Fibroblast of mammary gland (primary cell): ENCODE results near the gene ATP11A.

Experiments
- DNase-seq: peaks from one replicate; pipeline ENCODE4 v3.0.0-alpha.2; 2010; ENCODE audit warnings: low read depth
- H3K4me3 ChIP-seq: 2 replicates; pipeline ENCODE4 v1.5.1; 2011; ENCODE audit warnings: low read depth, mild to moderate bottlenecking, low read length, moderate library complexity; ENCODE audit not compliant: control insufficient read depth
- TF ChIP-seq, protein P1 (sequence below): conservative IDR thresholded peaks from 2 replicates; pipeline ENCODE4 v1.5.1; 2011; ENCODE audit warnings: low read depth, low read length, inconsistent platforms; ENCODE audit not compliant: control insufficient read depth, insufficient read depth

The ATP11A gene

DNA sequence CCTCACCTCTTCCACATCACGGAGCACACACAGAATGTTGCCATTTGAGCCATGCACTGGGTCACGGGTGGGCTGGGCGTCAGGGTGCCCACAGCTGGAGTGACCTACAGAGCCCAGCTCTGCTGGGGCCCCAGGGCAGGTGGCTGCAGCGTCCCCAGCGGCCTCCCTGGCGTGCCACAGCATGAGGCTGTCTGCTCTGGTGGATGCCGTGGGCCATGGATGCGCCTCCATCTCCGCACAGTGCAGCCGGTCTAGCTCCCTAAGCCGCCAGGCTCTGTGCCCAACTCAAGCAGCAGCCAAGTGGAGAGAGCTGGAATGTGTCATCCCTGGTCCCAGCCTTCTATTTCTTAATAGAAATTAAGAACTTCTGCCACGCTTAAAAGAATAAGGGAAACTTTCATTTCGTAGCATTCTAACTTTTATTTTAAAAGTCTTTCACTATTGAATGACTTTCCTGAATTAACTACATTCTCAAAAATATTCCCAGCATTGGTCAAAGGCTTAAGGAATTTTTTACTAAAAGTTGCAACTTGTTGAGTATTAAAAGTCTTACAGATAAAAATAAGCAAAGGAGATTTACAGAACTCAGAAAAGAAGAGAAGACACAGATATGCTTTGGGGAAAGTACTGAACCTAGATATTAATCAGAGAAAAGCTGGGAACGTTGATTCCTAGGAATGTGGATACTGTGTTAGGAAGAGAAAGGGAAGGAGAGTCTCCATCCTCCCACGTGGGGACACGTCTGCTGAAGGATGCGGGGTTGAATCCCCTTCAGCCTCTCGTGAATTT lies 59.3 kb downstream of the ATP11A start:
- TF ChIP-seq, protein P1, sequence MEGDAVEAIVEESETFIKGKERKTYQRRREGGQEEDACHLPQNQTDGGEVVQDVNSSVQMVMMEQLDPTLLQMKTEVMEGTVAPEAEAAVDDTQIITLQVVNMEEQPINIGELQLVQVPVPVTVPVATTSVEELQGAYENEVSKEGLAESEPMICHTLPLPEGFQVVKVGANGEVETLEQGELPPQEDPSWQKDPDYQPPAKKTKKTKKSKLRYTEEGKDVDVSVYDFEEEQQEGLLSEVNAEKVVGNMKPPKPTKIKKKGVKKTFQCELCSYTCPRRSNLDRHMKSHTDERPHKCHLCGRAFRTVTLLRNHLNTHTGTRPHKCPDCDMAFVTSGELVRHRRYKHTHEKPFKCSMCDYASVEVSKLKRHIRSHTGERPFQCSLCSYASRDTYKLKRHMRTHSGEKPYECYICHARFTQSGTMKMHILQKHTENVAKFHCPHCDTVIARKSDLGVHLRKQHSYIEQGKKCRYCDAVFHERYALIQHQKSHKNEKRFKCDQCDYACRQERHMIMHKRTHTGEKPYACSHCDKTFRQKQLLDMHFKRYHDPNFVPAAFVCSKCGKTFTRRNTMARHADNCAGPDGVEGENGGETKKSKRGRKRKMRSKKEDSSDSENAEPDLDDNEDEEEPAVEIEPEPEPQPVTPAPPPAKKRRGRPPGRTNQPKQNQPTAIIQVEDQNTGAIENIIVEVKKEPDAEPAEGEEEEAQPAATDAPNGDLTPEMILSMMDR: no peak
- peak; percentile 41 for DNase-seq

DNA sequence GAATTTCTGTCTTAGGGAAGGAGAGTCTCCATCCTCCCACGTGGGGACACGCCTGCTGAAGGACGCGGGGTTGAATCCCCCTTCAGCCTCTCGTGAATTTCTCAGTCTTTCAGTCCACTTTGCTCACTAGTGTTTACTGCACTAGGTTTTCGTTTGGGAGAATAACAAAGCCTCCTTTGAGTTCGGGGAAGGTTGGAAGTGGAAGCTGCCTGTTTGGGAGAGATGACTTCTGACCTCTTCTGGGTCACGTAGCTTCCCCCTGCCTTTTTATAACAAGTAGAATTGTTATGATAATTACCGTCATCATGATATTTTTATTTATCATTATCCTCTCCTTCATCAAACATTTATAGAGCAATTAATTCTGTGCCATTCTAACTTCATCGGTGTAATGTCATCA lies 60.7 kb downstream of the ATP11A start:
- TF ChIP-seq, protein P1: no peak
- DNase-seq: no peak
- H3K4me3 ChIP-seq: no peak overlapping the region

More for the DNA sequence above, 59.3 kb downstream of the ATP11A start:
- H3K4me3 ChIP-seq: no peak overlapping the region

- TF ChIP-seq, protein P1: no peak
Measured at GRCh38 chr13:112751617-112752016, 61.8 kb downstream of the ATP11A start.

DNA sequence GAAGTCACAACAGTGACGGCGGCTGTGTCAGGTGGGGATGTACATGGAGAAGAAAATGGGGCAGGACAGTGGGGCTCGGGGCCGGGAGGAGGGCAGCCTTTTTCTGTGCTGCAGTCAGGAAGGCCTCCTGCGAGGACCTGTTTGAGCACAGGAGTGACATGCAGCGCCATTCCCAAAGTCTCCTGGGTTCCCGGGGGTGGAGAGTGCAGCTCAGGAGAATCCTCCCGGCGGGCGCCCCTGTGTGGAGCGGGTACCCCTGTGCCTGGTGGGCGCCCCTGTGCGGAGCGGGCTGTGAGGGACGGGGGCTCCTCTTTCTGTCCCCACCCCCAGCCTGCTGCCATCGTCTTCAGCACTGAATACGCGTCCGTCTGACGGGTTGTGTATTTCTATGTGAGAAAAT lies 62.4 kb downstream of the ATP11A start:
- TF ChIP-seq, protein P1: no peak
- DNase-seq: no peak
- no peak overlapping the region for H3K4me3 ChIP-seq

More at GRCh38 chr13:112751617-112752016, 61.8 kb downstream of the ATP11A start:
- DNase-seq: no peak
- H3K4me3 ChIP-seq: no peak overlapping the region

DNA sequence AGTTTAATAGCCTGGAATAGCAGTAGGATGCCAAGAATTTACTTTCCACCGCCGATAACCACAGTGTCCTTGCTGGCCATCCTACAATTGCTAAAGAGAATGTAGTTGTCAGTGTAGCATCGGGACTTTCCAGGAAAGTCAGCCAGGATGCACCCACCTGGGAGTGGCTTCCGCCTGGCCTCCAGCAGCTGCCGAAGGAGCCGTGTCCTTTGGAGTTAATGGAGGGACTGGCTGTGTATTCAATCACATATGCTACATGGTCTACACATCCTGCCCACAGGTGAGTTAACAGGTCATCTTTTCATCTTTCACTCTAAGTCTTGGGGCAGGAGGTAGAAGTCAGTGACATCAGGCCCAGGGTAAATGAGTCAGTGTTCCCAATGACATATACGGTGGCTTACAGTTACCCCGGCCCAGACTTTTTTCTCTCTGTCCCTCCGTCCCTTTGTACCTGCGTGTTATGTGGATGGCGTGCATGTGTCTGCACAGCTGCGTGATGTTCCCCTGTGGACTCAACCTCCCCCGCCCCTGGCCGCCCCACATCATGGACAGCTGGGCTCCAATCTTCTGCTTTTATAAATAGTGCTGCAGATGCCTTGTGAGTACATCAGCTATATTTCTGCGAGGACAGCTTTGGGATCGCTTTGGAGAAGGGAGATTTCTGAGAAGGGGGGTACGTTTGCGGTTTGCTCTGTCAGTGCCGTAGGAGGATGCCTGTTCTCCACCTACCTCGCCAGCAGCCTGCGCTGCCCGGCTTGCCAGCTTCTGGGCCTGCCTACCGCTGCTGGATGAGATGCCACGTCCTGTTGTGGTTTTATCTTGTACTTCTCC lies 63.1 kb downstream of the ATP11A start:
- TF ChIP-seq, protein P1: no peak
- H3K4me3 ChIP-seq: no peak overlapping the region
- DNase-seq: no peak

DNA sequence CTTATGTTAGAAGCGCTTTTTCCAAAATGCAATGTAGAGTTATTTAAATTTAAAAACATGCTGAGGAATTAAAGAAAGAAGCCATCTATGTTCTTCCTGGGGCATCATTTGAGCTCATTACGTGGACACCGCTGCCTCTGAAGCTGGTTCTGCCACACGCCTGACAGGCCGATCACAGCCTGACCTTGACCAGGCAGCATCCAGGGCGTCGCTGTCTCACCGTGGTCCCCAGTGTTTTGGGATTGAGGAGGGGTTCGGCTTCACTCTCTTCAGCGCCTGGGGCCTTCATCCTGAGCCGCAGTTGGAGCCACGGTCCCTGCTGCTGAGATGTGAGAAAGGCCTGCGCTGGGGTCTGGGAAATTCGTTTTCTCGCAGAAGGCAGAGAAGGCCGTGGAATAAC lies 64.0 kb downstream of the ATP11A start:
- H3K4me3 ChIP-seq: no peak overlapping the region
- TF ChIP-seq, protein P1: no peak
- DNase-seq: no peak
